NCI-H2171 treated with DMSO at 0.1 percent for 48 hours (cell line): Measurements from ENCODE around the gene ELF1.
"Not testable (repeated sequence)": the region's sequence is repeated elsewhere in the genome, so short reads cannot be mapped to it uniquely, and the experiment has no call there.

Source experiments
- DNase-seq: peaks from one replicate; lab custom pipeline; 2025; lab: John Stamatoyannopoulos, UW

Gene ELF1

DNA sequence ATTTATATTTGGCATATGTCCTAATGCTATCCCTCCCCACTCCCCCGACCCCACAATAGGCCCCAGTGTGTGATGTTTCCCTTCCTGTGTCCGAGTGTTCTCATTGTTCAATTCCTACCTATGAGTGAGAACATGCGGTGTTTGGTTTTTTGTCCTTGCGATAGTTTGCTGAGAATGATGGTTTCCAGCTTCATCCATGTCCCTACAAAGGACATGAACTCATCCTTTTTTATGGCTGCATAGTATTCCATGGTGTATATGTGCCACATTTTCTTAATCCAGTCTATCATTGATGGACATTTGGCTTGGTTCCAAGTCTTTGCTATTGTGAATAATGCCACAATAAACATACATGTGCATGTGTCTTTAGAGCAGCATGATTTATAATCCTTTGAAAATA, 23.3 kb upstream of the ELF1 start:
- DNase-seq: not testable (repeated sequence)

DNA sequence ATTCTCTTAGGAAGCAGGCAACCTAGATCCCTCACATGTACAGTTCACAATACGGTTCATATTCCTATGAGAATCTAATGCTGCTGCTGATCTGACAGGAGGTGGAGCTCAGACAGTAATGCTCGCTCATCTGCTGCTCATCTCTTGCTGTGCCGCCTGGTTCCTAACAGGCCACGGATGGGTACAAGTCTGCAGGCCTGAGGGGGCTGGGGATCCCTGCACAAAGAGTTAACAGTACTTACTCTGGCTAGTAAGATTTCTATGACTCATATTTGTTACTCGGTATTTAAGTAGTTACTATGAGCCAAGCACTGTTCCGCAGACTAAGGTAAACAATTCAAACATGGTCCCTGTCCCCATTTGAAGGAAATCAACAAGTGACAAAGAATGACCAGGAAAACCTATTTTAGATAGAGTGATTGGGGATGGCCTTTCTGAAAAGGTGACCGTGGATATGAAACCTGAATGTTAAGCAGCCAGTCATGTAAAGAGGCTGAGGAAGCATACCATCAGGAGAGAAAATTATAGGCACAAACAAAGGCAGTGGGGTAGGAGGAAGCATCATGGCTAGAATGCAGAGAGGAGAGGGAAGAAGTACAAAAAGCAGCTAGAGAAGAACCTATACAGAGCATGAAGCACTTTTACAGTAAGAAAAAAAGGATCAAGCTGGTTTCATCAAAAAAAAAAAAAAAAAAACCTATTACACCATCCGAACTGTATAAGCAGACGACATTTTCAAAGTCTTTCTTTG, 21.6 kb upstream of the ELF1 start:
- no peak for DNase-seq

DNA sequence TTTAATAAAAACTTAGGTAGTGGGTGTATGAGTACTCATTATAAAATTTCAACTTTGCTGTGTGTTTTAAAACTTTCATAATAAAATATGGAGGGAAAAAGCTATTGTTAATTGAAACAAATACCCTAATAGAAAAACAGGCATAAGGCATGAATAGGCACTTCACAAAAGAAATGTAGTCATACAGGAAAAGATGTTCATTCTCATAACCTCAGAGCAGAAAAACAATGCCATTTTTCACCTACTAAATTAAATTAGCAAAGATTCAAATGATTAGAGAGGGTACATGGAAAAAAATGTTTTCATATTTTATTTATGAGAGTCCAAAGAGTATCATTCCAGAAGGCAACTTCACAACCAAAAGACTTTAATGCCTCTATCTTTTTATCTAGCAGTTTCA, 20.6 kb upstream of the ELF1 start:
- no peak for DNase-seq

DNA sequence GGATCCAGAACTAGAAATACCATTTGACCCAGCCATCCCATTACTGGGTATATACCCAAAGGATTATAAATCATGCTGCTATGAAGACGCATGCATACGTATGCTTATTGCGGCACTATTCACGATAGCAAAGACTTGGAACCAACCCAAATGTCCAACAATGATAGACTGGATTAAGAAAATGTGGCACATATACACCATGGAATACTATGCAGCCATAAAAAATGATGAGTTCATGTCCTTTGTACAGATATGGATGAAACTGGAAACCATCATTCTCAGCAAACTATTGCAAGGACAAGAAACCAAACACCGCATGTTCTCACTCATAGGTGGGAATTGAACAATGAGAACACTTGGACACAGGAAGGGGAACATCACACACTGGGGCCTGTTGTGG, 17.4 kb upstream of the ELF1 start:
- not testable (repeated sequence) for DNase-seq

GRCh38 chr13:41034881-41035280, 15.8 kb upstream of the ELF1 start:
- no peak for DNase-seq

GRCh38 chr13:41034382-41034781, 15.3 kb upstream of the ELF1 start:
- no peak for DNase-seq

DNA sequence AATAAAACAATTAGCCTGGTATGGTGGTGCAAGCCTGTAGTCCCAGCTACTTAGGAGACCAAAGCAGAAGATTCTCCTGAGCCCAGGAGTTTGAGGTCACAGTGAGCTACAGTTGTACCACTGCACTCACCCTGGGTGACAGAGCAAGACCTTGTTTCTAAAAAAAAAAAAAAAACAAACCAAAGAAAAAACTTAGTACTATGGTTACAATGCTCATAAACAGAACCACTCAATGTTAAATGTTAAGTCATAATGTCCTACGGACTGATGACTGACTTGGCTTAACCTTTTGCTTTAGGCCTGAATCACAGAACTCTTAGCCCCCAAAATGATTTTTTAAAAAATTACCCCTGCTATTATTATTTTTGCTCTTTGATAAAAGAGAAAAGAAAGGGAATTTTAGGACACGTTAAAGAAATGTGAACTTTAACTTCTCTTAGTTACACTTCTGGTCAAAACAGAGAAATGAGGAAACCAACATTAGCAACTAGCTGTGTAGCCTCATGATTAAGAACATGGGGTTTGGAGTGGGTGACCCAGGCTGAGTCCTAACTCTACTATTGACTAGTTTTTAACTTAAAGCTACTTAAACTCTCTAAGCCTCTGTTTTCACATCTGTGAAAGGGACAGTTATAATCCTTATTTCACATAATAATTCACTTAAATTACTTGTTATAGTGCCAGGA, 13.7 kb upstream of the ELF1 start:
- DNase-seq: no peak

DNA sequence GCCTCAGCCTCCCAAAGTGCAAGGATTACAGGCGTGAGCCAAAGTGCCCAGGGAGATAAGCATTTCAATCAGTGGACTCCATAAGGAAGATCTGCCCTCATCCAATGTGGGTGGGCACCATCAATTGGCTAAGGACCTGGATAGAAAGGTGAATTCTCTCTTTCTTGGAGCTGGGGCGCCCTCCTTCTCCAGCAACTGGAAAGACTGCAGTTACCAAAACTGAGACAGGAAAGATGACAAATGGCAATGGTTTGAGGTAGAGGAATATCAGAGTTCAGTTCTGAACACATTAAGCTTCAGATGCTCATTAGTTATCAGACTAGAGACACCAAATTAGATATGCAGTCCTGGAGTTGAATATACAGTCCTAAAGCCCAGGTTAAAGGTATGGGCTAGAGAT, 10.5 kb upstream of the ELF1 start:
- no peak for DNase-seq

DNA sequence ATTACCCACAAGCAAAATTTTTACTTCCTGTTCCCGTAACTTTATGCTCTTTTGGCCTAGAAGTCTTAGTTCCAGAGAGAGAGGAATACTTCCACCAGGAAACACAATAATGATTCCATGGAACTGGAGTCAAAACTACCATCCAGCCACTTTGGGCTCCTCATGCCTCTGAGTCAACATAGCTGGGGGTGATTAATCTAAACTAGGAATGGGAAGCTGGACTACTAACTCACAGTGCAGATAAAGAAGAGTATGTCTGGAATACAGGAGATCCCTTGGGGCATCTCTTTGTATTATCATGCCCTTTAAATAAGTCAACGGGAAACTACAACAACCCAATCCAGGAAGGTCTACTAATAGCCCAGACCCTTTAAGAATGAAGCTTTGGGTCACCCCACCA, 8.9 kb upstream of the ELF1 start:
- no peak for DNase-seq

GRCh38 chr13:41026788-41027187, 7.7 kb upstream of the ELF1 start:
- DNase-seq: no peak

DNA sequence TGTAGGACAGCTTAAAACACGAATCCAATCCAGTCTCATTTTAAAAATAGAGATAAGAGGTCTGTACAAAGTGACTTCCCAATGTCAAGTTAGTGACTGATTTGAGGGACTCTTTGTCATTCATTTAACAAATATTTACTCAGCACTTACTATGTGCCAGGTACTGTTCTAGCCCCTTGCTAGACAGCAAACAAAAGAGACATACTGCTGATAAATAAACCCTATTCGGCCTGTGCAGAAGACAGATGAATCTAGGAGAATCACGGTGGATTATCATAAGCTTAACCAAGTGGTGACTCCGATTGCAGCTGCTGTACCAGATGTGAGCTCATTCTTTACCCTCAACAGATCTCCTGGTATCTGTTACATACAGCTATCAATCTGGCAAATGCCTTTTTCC, 6.4 kb upstream of the ELF1 start:
- no peak for DNase-seq

DNA sequence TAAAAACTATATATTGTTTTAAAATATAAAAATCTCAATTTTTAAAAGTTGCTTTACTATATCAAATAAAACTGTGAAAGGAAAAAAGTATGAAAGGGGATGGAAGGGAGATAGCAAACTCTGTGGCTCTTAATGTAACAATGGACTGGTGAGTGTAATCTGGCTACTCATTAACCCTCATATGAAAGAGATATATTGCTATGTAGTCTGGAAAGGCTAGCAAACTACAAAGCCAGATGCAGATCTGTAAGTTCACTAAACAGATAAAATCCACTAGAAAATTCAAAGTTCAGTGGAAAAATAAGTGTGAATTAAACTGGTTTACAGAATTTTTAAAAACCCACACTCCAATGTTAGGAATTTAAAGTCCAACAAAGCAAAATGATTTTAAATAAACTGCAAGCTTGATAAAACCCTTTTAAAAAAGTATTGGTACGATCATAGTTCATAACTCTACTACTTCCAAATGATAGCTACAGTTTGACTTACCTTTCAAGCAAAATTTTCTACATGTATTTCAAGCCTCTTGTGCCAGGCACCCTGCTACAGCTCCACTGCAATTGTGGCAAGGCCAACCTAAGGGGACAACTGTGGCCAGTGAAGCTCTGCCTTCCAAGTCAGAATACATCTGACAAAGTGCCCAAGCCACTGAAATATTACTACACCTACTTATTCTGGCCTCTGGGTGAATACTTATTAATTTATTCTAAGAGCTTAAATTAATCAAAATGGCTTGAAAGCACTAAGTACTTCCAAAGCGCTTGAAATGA, 647 bp upstream of the ELF1 start:
- no peak for DNase-seq

DNA sequence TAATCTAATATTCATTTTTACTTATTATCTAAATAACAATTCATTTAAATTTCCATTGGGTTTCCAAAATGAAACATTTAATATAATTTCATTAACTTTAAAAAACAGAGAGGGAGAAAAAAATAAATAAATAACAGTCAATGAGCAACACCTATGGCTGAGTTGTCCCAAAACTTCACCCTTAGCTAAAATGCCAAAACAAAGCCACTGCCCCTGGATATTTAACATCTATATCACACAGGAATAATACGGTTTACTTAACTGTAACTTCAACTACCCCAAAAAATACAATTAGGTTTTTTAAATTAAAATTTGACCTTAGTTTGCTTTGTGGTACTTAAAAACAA, 541 bp downstream of the ELF1 start:
- no peak for DNase-seq

GRCh38 chr13:41017817-41018601, 1.1 kb downstream of the ELF1 start:
- no peak for DNase-seq

DNA sequence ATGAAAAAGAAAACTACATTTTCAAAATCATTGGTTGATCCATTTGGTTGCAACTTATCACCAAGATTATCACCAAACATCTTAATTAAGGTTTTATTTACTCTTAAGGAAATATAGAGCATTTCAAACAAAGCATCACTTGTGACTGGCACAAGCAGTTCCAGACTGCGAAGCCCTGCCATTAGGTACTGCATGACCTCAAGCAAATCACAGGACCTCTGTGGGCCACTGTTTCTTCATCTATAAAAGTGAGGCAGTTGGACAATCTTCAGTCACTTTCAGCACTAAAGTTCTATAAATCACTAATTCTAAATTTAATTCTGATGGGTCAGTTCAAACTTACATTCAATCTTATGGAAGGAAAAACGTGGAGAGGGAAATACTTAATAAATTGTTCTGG, 2.0 kb downstream of the ELF1 start:
- DNase-seq: no peak

DNA sequence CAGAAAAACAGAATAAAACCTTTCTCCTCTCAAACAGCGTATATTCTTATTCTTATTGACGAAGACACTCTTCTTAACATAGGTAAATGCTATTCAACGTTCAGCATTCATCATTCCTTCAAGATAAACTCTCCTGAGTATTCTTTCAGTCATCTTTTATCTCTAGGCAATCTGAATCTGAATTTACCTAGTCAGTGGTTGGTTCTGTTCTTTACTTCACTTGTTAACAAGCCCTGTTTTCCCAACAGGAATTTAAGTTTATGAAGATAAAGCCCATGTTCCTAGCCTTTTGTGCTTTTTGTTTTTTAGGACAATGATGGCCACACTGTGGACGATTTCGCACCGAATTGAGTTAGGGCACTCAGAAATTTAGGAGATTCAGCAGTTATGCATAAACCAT, 3.2 kb downstream of the ELF1 start:
- no peak for DNase-seq

DNA sequence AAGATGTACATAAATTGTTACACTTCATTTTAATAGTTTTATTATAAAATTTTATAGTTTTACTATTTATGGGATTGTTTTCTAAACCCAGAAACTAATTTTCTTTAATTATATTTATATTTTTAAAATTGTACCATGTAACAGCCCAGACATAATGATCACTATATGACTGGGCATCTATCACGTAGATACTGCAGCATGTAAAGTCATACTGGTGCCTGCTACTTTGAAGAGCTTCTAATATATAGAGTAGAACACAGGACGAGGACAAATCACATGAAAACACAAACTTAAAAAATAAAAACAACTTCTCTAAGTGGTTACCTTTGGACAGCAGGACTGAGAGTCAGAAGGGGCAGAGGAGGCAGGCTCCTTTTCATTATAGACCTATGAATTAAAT, 5.3 kb downstream of the ELF1 start:
- no peak for DNase-seq

- no peak for DNase-seq
Observed at GRCh38 chr13:41012536-41012935, 6.6 kb downstream of the ELF1 start.

GRCh38 chr13:41011382-41011956, 7.6 kb downstream of the ELF1 start:
- no peak for DNase-seq

GRCh38 chr13:41008349-41008980, 10.7 kb downstream of the ELF1 start:
- DNase-seq: no peak

- no peak for DNase-seq
Observed at GRCh38 chr13:41007744-41008128, 11.4 kb downstream of the ELF1 start.
